Glutamatergic neuron (in vitro differentiated cells): Measurements from ENCODE around the gene DCP2. TPM values are rescaled to one million over a fixed set of nuclear protein-coding genes. Genes with fewer than 3 reads are reported as not detected.
"Not testable (repeated sequence)": the region's sequence is repeated elsewhere in the genome, so short reads cannot be mapped to it uniquely, and the experiment has no call there.

Source experiments
- DNase-seq: peaks from one replicate; pipeline ENCODE4 v3.0.0; 2022
- H3K27ac Mint-ChIP-seq: one replicate; pipeline ENCODE4 v1.8.0; 2020; ENCODE audit warnings: mild to moderate bottlenecking, mixed read lengths, inconsistent platforms; ENCODE audit not compliant: unreplicated experiment
- H3K27me3 Mint-ChIP-seq: one replicate; pipeline ENCODE4 v1.8.0; 2020; ENCODE audit warnings: mild to moderate bottlenecking, moderate library complexity, mixed read lengths, inconsistent platforms; ENCODE audit not compliant: unreplicated experiment
- H3K36me3 Mint-ChIP-seq: one replicate; pipeline ENCODE4 v1.8.0; 2020; ENCODE audit warnings: mild to moderate bottlenecking, mixed read lengths, inconsistent platforms; ENCODE audit not compliant: unreplicated experiment
- H3K4me1 Mint-ChIP-seq: one replicate; pipeline ENCODE4 v1.8.0; 2020; ENCODE audit warnings: mild to moderate bottlenecking, low read depth, mixed read lengths, inconsistent platforms; ENCODE audit not compliant: unreplicated experiment
- H3K4me3 Mint-ChIP-seq: one replicate; pipeline ENCODE4 v1.8.0; 2020; ENCODE audit warnings: mild to moderate bottlenecking, mixed read lengths, inconsistent platforms; ENCODE audit not compliant: unreplicated experiment
- H3K9me3 Mint-ChIP-seq: one replicate; pipeline ENCODE4 v1.8.0; 2020; ENCODE audit warnings: mild to moderate bottlenecking, moderate library complexity, mixed read lengths, inconsistent platforms; ENCODE audit not compliant: unreplicated experiment
- total RNA-seq: library from RNA; stranded (reverse); fragmentation: NEBNext Ultra II Directional; extraction: Animal tissue kit (Norgen Biotek cat#: 25700); gene quantifications from one replicate; pipeline ENCODE4 v1.2.1, GENCODE V29; 2021; ENCODE audit not compliant: unreplicated experiment
- TF ChIP-seq, protein P1 (sequence below): fragments of 200-600 bp; sonication (generic); IDR thresholded peaks from one replicate; pipeline ENCODE4 v1.5.0; 2021; ENCODE audit not compliant: partially characterized antibody, unreplicated experiment

Gene DCP2
- total RNA-seq, 1 donor from 2014 or later = 117 TPM

DNA sequence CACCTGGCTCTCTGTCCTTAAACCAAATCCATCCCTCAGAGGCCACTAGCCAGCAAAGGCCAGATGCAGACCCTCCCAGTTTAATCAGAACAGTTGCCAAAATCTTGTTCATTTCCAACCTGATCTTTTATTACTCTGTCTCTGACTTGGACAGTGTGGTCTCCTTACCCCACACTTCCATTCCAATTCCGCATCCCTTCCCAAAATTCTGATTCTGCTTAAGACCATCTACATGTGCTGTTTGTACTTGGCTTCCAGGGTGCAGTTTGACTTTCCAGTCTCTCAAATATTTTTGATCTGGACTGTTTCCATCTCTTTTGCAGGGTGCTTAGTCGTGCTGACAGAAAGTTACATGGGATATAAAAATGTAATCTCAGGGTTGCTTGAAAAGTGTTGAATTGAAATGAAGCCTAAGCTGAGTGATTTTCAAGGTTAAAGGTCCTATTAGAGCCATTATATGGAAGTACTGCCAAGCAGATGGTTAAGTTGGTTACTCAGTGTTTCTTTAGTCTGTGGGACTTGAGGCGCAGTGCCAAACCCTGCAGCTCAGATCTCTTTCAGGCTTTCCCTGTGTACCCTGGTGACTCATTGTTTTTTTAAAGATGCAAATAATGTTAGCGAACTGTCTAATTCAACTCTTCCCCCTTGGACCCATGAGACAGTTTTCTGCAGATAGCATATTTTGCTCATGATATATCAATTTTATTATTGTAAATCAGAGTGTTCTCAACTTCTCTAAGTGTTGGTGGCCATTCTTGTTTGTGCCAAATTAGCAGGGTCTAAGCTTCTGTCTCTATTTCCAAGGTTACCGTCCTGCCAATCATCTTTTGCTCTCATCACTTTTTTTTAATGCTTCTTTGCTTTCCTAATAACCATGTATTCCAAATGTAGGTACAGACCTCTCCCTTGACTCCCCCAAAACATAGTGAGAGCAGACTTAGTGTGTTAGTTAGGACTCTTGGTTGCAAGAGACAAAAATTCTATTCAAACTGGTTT is 18.2 kb upstream of the DCP2 start:
- H3K4me1 Mint-ChIP-seq = peaks cover 53% of the 10 kb centered on the region
- no peak for DNase-seq
- H3K27ac Mint-ChIP-seq = peak overlapping the region; percentile 100
- peak overlapping the region; percentile 62 for H3K4me3 Mint-ChIP-seq
- peaks cover 20% of the 10 kb centered on the region for H3K9me3 Mint-ChIP-seq
- TF ChIP-seq, protein P1, sequence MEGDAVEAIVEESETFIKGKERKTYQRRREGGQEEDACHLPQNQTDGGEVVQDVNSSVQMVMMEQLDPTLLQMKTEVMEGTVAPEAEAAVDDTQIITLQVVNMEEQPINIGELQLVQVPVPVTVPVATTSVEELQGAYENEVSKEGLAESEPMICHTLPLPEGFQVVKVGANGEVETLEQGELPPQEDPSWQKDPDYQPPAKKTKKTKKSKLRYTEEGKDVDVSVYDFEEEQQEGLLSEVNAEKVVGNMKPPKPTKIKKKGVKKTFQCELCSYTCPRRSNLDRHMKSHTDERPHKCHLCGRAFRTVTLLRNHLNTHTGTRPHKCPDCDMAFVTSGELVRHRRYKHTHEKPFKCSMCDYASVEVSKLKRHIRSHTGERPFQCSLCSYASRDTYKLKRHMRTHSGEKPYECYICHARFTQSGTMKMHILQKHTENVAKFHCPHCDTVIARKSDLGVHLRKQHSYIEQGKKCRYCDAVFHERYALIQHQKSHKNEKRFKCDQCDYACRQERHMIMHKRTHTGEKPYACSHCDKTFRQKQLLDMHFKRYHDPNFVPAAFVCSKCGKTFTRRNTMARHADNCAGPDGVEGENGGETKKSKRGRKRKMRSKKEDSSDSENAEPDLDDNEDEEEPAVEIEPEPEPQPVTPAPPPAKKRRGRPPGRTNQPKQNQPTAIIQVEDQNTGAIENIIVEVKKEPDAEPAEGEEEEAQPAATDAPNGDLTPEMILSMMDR = no peak
- H3K36me3 Mint-ChIP-seq = peaks cover 3% of the 10 kb centered on the region
- H3K27me3 Mint-ChIP-seq = peaks cover 17% of the 10 kb centered on the region

DNA sequence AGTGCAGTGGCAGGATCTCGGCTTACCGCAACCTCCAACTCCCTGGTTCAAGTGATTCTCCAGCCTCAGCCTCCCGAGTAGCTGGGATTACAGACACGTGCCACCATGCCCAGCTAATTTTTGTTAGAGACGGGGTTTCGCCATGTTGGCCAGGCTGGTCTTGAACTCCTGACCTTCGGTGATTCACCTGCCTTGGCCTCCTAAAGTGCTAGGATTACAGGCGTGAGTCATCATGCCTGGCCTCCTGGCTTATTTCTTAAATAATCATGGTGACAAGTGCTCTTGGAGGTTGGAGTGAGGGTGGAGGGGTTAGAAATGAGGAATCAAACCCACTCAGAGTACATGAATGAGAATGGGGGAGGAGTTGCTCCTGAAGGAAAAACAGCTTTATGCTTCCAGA is 16.7 kb upstream of the DCP2 start:
- not testable (repeated sequence) for H3K36me3 Mint-ChIP-seq, DNase-seq
- H3K4me3 Mint-ChIP-seq = peak overlapping the region; percentile 55
- H3K9me3 Mint-ChIP-seq = peaks cover 16% of the 10 kb centered on the region
- H3K4me1 Mint-ChIP-seq = peaks cover 55% of the 10 kb centered on the region
- H3K27ac Mint-ChIP-seq = peak overlapping the region; percentile 100
- peaks cover 12% of the 10 kb centered on the region for H3K27me3 Mint-ChIP-seq

DNA sequence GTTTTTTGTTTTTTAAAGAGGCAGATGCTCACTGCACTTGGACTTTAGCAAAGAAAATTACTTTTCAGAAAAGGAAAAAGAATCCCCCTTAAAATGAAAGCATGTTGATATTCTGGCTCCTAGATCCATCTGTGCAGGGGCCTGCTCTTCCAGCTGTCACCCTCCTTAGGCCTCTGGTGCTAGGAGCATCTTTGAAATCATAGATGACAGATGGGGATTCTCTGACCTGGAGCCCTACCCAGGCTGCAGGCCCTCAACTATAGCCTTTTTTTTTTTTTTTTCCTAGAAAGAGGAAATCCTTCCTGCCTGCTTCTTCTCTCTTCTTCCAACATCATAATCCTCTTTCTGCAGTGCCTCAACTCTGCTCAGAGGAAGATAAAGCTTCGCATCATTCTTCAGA is 16.3 kb upstream of the DCP2 start:
- H3K4me3 Mint-ChIP-seq = peak overlapping the region; percentile 56

DNA sequence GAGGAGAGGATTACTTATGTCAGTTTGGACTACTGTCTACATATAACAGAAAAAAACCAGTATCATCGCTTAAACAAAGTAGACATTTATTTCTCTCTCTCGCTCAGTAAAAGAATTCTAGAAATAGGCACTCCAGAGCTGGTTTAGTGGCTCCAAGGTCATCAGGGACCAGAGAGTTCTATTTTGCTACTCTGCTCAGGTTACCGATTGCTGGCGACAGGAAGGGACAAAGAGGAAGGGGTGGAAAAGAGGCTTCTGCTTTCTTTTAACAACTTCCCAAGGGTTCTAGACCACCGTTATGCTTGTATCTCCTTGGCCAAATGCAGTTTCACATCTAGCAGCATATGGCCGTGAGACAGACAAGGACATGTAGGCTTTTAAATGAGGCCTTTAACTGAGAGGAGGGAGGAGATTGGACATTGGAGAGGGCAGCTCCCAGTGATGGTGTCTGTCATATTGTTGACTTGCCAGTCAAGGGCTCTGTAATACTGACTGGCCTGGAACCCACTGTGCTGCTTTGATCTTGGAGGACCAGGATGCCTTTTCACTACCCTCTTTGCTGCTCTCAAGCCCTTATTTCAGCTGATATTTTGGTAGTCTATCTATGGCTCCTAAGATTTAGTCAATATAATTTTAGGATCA is 15.6 kb upstream of the DCP2 start:
- Mint-ChIP-seq H3K36me3 (no peaks in the 10 kb centered on the region), H3K9me3 (peaks cover 13% of the 10 kb centered on the region), H3K4me3 (peak overlapping the region; percentile 56), H3K27me3 (peaks cover 12% of the 10 kb centered on the region), H3K4me1 (peaks cover 53% of the 10 kb centered on the region), H3K27ac (peak overlapping the region; percentile 100)
- DNase-seq = no peak
- TF ChIP-seq, protein P1 = no peak

More for the DNA sequence above, 16.3 kb upstream of the DCP2 start:
- TF ChIP-seq, protein P1 = no peak
- no peaks in the 10 kb centered on the region for H3K36me3 Mint-ChIP-seq
- no peak for DNase-seq
- peak overlapping the region; percentile 100 for H3K27ac Mint-ChIP-seq
- peaks cover 55% of the 10 kb centered on the region for H3K4me1 Mint-ChIP-seq
- H3K27me3 Mint-ChIP-seq = peaks cover 12% of the 10 kb centered on the region
- peaks cover 16% of the 10 kb centered on the region for H3K9me3 Mint-ChIP-seq

DNA sequence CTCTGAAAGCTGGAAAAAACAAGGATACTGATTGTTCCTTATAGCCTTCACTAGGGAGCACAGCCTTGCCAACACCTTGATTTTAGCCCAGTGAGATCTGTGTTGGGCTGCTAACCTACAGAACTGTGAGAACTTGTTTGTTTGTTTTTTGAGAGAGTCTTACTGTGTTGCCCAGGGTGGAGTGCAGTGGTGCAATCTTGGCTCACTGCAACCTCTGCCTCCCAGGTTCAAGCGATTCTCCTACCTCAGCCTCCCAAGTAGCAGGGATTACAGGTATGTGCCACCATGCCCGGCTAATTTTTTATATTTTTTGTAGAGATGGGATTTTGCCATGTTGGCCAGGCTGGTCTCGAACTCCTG is 13.2 kb upstream of the DCP2 start:
- not testable (repeated sequence) for DNase-seq, H3K27me3 Mint-ChIP-seq, H3K4me3 Mint-ChIP-seq, H3K36me3 Mint-ChIP-seq
- Mint-ChIP-seq H3K4me1 (peaks cover 44% of the 10 kb centered on the region), H3K27ac (peak overlapping the region; percentile 65), H3K9me3 (peaks cover 12% of the 10 kb centered on the region)
